ELR (cell line): Measurements from ENCODE around the gene PTPN23.
"Not testable (repeated sequence)": the region's sequence is repeated elsewhere in the genome, so short reads cannot be mapped to it uniquely, and the experiment has no call there.

Experiments
- DNase-seq: peaks from one replicate; pipeline ENCODE4 v3.0.0-alpha.2; 2015; ENCODE audit warnings: low read depth

Gene PTPN23

GRCh38 chr3:47441796-47442551 lies 61.2 kb downstream of the PTPN23 start:
- DNase-seq, result no peak

DNA sequence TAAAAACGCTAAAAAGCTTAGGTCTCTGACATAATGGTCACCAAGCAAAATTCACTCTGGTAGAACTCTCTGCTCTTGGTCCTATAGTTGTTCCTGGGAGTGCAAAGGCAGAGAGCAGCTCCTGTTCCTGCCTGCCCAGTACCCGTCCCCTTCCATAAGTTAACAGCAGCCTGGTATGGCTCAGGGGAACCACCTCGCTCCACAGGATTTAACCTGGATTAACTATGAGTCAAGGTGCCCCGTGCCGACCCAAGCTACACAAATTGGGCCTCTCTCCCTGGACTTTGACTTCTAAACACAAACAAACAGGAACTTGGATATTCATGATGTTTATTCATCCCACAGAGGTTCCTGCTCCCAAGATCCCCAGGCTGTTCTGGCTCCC lies 62.8 kb downstream of the PTPN23 start:
- no peak for DNase-seq

GRCh38 chr3:47444103-47444502 lies 63.3 kb downstream of the PTPN23 start:
- no peak for DNase-seq

GRCh38 chr3:47452453-47453215 lies 71.8 kb downstream of the PTPN23 start:
- no peak for DNase-seq

DNA sequence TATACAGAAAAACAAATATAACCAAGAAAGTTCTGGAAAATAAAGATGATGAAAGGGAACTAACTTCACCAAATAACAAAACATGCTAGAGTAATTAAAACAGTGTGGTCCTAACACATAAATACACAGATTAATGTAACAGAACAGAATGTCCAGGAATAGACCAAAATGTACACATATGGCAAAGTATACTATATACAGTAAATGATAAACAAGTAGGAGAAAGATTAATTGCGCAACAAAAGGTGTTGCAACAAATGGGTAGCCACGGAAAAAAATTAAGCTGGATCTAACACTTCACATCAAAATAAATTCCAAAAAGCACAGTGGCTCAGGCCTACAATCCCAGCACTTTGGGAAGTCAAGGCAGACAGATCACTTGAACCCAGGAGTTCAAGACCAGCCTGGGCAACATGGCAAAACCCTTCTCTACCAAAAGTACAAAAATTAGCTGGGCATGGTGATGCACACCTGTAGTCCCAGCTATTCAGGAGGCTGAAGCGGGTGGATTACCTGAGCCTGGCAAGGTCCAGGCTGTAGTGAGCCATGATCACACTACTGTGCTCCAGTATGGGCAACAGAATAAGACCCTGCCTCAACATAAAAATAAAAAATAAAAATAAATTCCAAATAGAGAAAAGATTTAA lies 75.1 kb downstream of the PTPN23 start:
- DNase-seq, result no peak

DNA sequence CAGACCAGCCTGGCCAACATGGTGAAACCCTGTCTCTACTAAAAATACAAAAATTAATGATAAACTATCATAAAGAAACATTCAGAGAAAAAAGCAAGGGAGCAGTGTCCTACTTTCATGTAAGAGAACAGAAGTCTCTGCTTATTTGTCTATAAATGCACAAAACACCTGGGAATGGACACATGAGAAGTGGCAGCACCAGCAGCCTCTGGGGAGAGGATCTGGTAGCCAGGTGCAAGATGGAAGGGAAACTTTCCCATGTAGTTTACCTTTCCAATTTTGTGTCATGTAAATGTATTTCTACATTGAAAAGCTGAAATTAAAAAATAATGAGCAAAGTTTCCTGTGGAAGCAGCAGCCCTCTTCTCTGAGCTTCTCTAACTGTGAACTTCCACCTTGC lies 76.2 kb downstream of the PTPN23 start:
- no peak for DNase-seq

DNA sequence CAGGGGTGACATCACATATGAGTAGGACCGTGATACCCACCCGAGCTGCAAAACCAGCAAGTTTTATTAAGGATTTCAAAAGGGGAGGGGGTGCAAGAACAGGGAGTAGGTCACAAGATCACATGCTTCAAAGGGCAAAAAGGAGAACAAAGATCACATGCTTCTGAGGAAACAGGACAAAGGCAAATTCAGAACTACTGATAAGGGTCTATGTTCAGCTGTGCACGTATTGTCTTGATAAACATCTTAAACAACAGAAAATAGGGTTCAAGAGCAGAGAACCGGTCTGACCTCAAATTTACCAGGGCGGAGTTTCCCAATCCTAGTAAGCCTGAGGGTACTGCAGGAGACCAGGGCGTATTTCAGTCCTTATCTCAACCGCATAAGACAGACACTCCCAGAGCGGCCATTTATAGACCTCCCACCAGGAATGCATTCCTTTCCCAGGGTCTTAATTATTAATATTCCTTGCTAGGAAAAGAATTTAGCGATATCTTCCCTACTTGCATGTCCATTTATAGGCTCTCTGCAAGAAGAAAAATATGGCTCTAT lies 78.8 kb downstream of the PTPN23 start:
- not testable (repeated sequence) for DNase-seq
